Regular cardiac myocyte (primary cell): Measurements from ENCODE around the gene COPB1. TPM values are rescaled to one million over a fixed set of nuclear protein-coding genes. Genes with fewer than 3 reads are reported as not detected.

ENCODE experiments used
- total RNA-seq: library from RNA; depleted of rRNA; stranded (reverse); fragments of >200 nt; gene quantifications from 2 replicates; pipeline ENCODE4 v1.2.3, GENCODE V29; 2014

The COPB1 gene, protein sequence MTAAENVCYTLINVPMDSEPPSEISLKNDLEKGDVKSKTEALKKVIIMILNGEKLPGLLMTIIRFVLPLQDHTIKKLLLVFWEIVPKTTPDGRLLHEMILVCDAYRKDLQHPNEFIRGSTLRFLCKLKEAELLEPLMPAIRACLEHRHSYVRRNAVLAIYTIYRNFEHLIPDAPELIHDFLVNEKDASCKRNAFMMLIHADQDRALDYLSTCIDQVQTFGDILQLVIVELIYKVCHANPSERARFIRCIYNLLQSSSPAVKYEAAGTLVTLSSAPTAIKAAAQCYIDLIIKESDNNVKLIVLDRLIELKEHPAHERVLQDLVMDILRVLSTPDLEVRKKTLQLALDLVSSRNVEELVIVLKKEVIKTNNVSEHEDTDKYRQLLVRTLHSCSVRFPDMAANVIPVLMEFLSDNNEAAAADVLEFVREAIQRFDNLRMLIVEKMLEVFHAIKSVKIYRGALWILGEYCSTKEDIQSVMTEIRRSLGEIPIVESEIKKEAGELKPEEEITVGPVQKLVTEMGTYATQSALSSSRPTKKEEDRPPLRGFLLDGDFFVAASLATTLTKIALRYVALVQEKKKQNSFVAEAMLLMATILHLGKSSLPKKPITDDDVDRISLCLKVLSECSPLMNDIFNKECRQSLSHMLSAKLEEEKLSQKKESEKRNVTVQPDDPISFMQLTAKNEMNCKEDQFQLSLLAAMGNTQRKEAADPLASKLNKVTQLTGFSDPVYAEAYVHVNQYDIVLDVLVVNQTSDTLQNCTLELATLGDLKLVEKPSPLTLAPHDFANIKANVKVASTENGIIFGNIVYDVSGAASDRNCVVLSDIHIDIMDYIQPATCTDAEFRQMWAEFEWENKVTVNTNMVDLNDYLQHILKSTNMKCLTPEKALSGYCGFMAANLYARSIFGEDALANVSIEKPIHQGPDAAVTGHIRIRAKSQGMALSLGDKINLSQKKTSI
- 357 and 359 TPM in 2 replicates for total RNA-seq

GRCh38 chr11:14499560-14500180 is at the start of gene COPB1:
TSS of gene COPB1 (minus strand) at chr11:14499811. CDS start at chr11:14498928, 883 bp downstream.

DNA sequence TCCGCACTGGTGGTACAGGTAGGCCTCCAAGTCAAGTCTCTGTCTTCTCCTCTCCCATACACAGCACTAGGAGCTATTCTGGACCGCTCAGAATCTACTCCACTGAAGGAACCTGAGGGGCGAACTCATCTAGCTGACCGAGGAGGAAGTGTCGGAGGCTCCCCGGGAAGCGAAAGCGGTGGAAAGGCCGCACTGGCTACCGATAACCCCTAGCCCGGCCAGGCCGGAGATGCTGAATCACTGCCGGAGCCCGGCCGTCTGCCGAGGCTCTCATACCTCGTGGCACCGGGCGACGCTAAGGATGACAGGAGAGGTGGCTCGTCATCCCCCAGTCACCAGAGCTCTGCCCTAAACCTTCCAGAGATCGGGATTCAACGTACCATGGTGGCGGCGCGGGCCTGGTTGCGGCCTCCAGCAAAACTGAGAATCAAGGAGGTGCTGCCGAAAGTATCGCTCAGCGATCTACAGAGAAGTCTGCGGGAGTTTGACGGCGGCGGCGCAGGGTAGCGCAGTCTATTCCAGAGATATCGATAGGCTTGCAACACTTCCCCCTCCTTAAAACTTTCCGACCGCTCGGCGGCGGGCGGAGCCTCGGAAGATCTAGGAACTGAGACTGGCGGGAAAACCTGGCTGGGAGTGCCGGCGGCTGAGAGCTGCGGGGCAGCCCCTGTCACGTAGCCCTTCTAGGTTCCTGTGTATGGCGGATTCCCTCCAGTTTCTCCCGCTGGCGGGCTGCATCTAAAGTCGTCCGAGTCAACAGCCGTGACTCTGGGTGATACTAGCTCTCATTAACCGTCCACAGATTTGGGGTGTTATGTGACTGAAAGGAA is 20.5 kb upstream of the COPB1 start, which contains the start of gene PSMA1:
Gene PSMA1, minus strand, starts transcription at position 470 of the 830 bp plus-strand sequence. Its CDS starts 87 bp downstream, at position 383.

Other genes starting within 250 kb of the COPB1 start
- gene RRAS2, start 140.6 kb downstream of the COPB1 start, total RNA-seq: 175 and 231 TPM in 2 replicates
- 111 and 175 TPM in 2 replicates for gene PSMA1, start 20.6 kb upstream of the COPB1 start, total RNA-seq
- under 0.01 and 0.28 TPM in 2 replicates for gene PDE3B, start 144.0 kb upstream of the COPB1 start, total RNA-seq